Measurements from ENCODE around the gene HARBI1. TPM values are rescaled to one million over a fixed set of nuclear protein-coding genes. Genes with fewer than 3 reads are reported as not detected.

HARBI1 gene
- total RNA-seq, 4 donors from 2014 or later, result 1.2 to 6.9 (median 3.3) TPM

DNA sequence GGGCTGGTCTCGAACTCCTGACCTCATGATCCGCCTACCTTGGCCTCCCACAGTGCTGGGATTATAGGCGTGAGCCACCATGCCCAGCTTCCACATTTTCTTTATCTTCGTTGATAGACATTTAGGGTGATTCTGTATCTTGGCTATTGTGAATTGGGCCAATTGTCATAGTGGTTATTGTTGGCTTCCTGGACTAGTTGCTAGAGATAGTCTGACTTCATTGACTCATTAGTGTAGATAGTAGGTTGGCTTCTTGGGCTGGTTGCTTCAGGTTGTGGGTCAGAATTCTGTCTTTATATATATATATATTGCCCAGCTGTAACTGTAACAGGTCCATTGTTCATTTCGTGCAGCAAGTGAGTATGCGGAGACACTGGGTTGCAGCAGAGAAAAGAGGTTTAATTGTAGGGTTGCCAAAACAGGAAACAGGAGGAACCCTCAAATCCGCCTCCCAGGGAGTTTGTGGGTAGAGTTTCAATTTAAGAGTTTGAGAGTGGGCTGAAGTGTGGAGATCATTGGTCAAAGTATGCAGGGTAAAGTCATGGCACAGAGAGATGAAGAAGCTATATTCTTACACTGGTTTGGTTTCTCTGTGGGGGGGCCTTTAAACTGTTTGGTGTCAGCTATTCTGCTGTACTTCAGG is 22.3 kb upstream of the HARBI1 start:
- intact Hi-C loops (cut with DNase I; ENCODE audit: low total_unique reads), result no loop called here
- in situ Hi-C loops (cut with MboI; ENCODE audit: low sequenced_read_pairs in 4 of 4), result no loop called here
- no peak for DNase-seq
- ATAC-seq, result no peak
- no peaks in the 10 kb centered on the region for H3K36me3 ChIP-seq
- H3K9me3 ChIP-seq, result no peaks in the 10 kb centered on the region
- no peaks in the 10 kb centered on the region for H3K4me1 ChIP-seq
- H3K27ac ChIP-seq, result no peak overlapping the region
- H3K27me3 ChIP-seq, result no peaks in the 10 kb centered on the region
- H3K4me3 ChIP-seq, result no peak overlapping the region
- TF ChIP-seq, protein P1, sequence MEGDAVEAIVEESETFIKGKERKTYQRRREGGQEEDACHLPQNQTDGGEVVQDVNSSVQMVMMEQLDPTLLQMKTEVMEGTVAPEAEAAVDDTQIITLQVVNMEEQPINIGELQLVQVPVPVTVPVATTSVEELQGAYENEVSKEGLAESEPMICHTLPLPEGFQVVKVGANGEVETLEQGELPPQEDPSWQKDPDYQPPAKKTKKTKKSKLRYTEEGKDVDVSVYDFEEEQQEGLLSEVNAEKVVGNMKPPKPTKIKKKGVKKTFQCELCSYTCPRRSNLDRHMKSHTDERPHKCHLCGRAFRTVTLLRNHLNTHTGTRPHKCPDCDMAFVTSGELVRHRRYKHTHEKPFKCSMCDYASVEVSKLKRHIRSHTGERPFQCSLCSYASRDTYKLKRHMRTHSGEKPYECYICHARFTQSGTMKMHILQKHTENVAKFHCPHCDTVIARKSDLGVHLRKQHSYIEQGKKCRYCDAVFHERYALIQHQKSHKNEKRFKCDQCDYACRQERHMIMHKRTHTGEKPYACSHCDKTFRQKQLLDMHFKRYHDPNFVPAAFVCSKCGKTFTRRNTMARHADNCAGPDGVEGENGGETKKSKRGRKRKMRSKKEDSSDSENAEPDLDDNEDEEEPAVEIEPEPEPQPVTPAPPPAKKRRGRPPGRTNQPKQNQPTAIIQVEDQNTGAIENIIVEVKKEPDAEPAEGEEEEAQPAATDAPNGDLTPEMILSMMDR (IDR thresholded peaks at IDR 0.05 in 4 of 5, conservative IDR thresholded peaks at IDR 0.05 in 1 of 5), result no peak
- TF ChIP-seq POLR2A (IDR thresholded peaks at IDR 0.05), result no peak

DNA sequence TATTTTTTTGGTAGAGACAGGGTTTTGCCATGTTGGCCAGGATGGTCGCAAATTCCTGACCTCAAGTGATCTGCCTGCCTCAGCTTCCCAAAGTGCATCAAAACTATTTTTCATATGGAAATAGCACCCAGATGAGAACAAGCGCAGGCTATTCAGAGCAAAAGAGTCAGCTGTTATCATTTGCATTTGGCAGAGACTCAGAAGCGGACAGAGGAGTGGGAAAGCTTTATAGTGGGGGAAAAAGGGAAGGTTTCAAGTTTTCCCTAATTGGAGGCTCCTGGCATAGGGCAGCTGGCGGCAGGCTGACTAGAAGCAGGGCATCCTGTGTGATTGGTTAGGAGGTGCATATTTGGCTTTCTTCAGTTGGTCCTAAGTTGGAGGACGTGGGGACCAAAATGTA is 20.5 kb upstream of the HARBI1 start:
- intact Hi-C loops (cut with DNase I; ENCODE audit: low total_unique reads) (no loop called here), in situ Hi-C loops (cut with MboI; ENCODE audit: low sequenced_read_pairs in 4 of 4) (no loop called here)
- Histone ChIP-seq H3K36me3 (peaks cover 0 to 7% of the 10 kb centered on the region in 2 donors), H3K9me3 (no peaks in the 10 kb centered on the region), H3K4me3 (no peak overlapping the region), H3K4me1 (no peaks in the 10 kb centered on the region), H3K27ac (no peak overlapping the region), H3K27me3 (no peaks in the 10 kb centered on the region)
- ATAC-seq, result no peak
- TF ChIP-seq POLR2A (IDR thresholded peaks at IDR 0.05), result no peak
- TF ChIP-seq, protein P1 (IDR thresholded peaks at IDR 0.05 in 4 of 5, conservative IDR thresholded peaks at IDR 0.05 in 1 of 5), result no peak
- DNase-seq, result no peak

DNA sequence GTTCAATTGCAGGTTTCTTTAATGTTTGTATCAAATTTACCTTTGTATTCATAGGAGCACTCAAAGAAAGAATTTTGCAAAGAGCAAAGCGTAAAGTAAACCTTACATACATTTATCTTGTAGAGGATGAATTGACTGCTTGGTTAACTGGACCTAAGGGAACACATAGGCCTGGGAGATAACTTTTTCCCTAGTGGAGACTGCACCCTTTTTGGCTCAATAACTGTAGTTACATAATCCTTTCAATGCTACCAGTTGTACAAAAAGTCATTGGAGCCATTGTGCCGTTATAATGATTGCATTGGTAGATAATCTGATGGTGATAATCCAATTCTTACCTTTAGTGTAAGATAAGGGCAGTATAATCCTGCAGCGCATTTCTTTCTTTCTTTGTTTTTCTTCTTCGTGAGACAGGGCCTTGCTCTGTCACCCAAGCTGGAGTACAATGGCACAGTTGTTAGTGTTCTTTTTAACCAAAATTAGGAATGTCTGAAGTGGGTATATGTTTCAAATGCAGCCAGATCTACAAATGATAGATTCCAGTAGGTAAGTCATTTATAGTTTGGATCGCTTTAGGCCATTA is 18.6 kb upstream of the HARBI1 start:
- Histone ChIP-seq H3K36me3 (peaks cover 0 to 23% of the 10 kb centered on the region in 2 donors), H3K4me1 (no peaks in the 10 kb centered on the region), H3K4me3 (no peak overlapping the region), H3K9me3 (no peaks in the 10 kb centered on the region), H3K27ac (no peak overlapping the region), H3K27me3 (no peaks in the 10 kb centered on the region)
- TF ChIP-seq POLR2A (IDR thresholded peaks at IDR 0.05), result no peak
- TF ChIP-seq, protein P1 (IDR thresholded peaks at IDR 0.05 in 4 of 5, conservative IDR thresholded peaks at IDR 0.05 in 1 of 5), result no peak
- in situ Hi-C loops (cut with MboI; ENCODE audit: low sequenced_read_pairs in 4 of 4), result no loop called here
- no peak for ATAC-seq
- no peak for DNase-seq
- intact Hi-C loops (cut with DNase I; ENCODE audit: low total_unique reads), result no loop called here

DNA sequence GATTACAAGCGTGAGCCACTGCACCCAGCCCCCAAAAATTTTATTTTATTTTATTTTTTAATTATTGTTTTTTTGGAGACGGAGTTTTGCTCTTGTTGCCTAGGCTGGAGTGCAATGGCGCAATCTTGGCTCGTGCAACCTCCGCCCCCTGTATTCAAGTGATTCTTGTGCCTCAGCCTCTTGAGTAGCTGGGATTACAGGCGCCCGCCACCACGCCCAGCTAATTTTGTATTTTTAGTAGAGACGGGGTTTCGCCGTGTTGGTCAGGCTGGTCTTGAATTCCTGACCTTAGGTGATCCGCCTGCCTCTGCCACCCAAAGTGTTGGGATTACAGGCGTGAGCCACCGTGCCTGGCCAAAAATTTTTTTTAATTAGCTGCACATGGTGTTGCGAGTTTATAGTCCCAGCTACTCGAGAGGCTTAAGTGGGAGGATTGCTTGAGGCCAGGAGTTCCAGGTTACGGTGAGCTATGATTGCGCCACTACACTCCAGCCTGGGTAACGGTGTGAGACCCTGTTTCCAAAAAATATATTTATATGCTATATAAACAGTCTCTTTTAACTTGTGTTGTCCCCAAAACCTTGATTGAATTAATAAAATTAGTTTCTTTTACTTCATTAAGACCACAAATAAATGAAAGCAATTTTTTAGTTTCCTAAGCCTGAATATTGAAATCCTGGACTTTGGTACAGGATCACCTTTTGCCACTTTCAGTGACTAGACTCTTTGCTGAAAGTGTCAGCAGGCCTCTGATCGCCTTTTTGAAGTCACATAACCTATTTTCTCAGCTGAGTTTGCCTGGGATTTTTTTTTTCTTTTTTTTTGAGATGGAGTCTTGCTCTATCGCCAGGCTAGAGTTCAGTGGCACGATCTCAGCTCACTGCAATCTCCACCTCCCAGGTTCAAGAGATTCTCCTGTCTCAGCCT is 16.5 kb upstream of the HARBI1 start:
- no peaks in the 10 kb centered on the region for H3K9me3 ChIP-seq
- H3K4me3 ChIP-seq, result no peak overlapping the region
- H3K27ac ChIP-seq, result no peak overlapping the region
- H3K4me1 ChIP-seq, result no peaks in the 10 kb centered on the region
- in situ Hi-C loops (cut with MboI; ENCODE audit: low sequenced_read_pairs in 4 of 4), result no loop called here
- no peaks in the 10 kb centered on the region for H3K27me3 ChIP-seq
- ATAC-seq, result no peak
- intact Hi-C loops (cut with DNase I; ENCODE audit: low total_unique reads), result no loop called here
- TF ChIP-seq, protein P1 (IDR thresholded peaks at IDR 0.05 in 4 of 5, conservative IDR thresholded peaks at IDR 0.05 in 1 of 5), result no peak
- no peak for TF ChIP-seq POLR2A (IDR thresholded peaks at IDR 0.05)
- peaks cover 0 to 34% of the 10 kb centered on the region in 2 donors for H3K36me3 ChIP-seq
- DNase-seq, result no peak
